ENCODE results near the gene BCL2. TPM values are rescaled to one million over a fixed set of nuclear protein-coding genes. Genes with fewer than 3 reads are reported as not detected.

Gene BCL2
- total RNA-seq, 1 experiment from 2014 or later, result 1.5 TPM

DNA sequence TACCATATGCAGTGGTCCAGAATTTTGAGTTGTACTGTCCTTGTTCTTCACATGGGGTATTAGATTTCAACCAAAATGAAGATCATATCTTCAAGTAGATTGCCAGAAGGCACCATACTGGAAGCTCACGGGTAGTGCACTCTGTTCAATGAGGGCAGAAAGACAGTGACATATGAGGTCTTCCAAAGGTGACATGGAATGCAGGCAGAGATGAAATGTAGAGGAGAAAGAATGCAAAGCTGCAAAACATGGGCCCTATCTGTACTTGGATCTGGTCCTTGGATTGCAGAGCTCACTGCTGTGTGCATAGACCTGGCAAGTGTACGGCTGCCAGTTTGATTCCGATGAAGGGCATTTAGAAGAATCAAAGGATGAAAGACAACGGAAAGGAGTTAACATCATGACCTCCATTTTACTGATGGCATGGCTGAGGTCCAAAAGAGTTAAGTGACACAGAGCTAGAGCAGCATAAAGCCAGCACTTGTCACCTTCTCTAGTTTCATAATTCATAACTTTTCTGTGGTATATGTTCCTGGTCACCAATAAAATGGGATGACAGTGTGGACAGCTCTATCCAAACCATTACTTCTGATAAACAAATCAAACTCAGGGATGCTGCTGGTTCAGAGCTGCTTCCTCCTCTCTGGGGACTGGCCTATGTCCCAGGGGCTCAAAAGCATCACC, 64.7 kb downstream of the BCL2 start:
- intact Hi-C loops (cut with micrococcal nuclease), result no loop called here
- no peak overlapping the region for H3K4me2 ChIP-seq (ENCODE audit: low read length)
- no peaks in the 10 kb centered on the region for H3K79me2 ChIP-seq (ENCODE audit: low read length)
- ChIA-PET POLR2A (ENCODE audit: unreplicated experiment) (no interaction called here), CTCF (no interaction called here)
- H3K9me2 ChIP-seq (replicated peaks; ENCODE audit: low read length), result no peaks in the 10 kb centered on the region
- TF ChIP-seq EZH2phosphoT487 (IDR thresholded peaks at IDR 0.05; ENCODE audit: borderline replicate concordance, low read length) (no peak), EZH2 (IDR thresholded peaks at IDR 0.05; ENCODE audit: low read length, unreplicated experiment) (no peak)
- TF ChIP-seq, protein P1, sequence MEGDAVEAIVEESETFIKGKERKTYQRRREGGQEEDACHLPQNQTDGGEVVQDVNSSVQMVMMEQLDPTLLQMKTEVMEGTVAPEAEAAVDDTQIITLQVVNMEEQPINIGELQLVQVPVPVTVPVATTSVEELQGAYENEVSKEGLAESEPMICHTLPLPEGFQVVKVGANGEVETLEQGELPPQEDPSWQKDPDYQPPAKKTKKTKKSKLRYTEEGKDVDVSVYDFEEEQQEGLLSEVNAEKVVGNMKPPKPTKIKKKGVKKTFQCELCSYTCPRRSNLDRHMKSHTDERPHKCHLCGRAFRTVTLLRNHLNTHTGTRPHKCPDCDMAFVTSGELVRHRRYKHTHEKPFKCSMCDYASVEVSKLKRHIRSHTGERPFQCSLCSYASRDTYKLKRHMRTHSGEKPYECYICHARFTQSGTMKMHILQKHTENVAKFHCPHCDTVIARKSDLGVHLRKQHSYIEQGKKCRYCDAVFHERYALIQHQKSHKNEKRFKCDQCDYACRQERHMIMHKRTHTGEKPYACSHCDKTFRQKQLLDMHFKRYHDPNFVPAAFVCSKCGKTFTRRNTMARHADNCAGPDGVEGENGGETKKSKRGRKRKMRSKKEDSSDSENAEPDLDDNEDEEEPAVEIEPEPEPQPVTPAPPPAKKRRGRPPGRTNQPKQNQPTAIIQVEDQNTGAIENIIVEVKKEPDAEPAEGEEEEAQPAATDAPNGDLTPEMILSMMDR (conservative IDR thresholded peaks at IDR 0.05; ENCODE audit: low read depth, low read length), result no peak
- H3K4me3 ChIP-seq (ENCODE audit: low read length), result no peak overlapping the region
- DNase-seq (no peak), ATAC-seq (no peak)
- no peaks in the 10 kb centered on the region for H3K9me3 ChIP-seq (ENCODE audit: low read length)
- H3F3A ChIP-seq (ENCODE audit: low read length, unreplicated experiment), result no peaks in the 10 kb centered on the region
- H3K4me1 ChIP-seq (ENCODE audit: insufficient read depth, low read length), result peaks cover 19% of the 10 kb centered on the region
- no peak overlapping the region for H3K27ac ChIP-seq (ENCODE audit: low read length)
- no peaks in the 10 kb centered on the region for H3K36me3 ChIP-seq (ENCODE audit: low read depth, low read length)
- H3K27me3 ChIP-seq (ENCODE audit: low read length), result no peaks in the 10 kb centered on the region
- H2AFZ ChIP-seq (ENCODE audit: low read length), result no peak overlapping the region
- no peak overlapping the region for H3K9ac ChIP-seq (ENCODE audit: low read length)
- H4K20me1 ChIP-seq (ENCODE audit: low read length), result no peaks in the 10 kb centered on the region
- BruUV-seq (replicated peaks), result no TSS peak

DNA sequence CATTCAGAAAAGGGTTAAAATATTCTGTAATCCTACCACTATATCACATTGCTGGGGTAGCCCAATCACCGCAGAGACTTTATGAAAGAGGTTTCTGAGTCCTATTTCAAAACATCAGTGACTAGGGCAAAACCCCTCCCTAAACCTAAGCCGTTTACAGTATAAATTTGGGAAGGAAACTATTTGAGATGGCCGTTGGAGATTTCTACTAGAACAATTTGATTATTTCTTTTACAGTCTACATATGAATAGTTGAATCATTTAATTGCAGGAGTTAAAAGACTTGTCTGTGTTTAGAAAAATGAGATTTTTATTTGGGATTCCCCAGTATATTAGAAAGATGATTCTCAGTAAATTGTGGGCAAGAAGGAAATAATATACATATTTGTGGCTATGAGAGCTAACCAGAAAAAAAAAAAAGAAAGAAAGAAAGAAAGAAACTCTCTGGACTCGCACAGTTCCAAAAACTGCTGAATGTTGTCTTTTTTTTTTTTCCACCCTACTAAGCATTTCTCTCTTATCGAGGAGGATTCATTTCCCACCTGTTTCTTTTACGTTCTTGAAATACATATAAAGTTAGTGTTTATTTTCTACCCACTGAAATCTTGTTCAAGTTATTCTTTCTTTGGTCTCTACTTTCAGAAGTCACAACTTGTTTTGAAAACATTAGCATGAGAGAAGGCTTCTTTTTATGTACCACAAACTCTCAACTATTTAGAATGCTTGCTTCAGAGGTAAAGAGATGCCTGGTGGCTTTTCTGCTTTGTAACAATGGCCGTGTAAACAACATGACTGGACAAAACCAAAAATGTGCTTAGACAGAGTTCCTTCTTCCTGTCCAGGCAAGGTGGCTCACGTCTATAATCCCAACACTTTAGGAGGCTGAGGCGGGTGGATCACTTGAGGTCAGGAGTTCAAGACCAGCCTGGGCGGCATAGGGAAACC, 65.9 kb downstream of the BCL2 start:
- DNase-seq, result no peak
- no TSS peak for BruUV-seq (replicated peaks)
- ChIA-PET CTCF (no interaction called here), POLR2A (ENCODE audit: unreplicated experiment) (no interaction called here)
- Histone ChIP-seq H3K27me3 (ENCODE audit: low read length) (no peaks in the 10 kb centered on the region), H3K79me2 (ENCODE audit: low read length) (no peaks in the 10 kb centered on the region), H3K9ac (ENCODE audit: low read length) (no peak overlapping the region), H3K4me3 (ENCODE audit: low read length) (no peak overlapping the region), H3F3A (ENCODE audit: low read length, unreplicated experiment) (no peaks in the 10 kb centered on the region), H4K20me1 (ENCODE audit: low read length) (no peaks in the 10 kb centered on the region), H2AFZ (ENCODE audit: low read length) (no peak overlapping the region), H3K9me3 (ENCODE audit: low read length) (no peaks in the 10 kb centered on the region), H3K9me2 (replicated peaks; ENCODE audit: low read length) (no peaks in the 10 kb centered on the region), H3K4me1 (ENCODE audit: insufficient read depth, low read length) (peaks cover 8% of the 10 kb centered on the region), H3K27ac (ENCODE audit: low read length) (no peak overlapping the region), H3K4me2 (ENCODE audit: low read length) (no peak overlapping the region), H3K36me3 (ENCODE audit: low read depth, low read length) (no peaks in the 10 kb centered on the region)
- intact Hi-C loops (cut with micrococcal nuclease), result no loop called here
- no peak for TF ChIP-seq EZH2 (IDR thresholded peaks at IDR 0.05; ENCODE audit: low read length, unreplicated experiment)
- TF ChIP-seq, protein P1 (conservative IDR thresholded peaks at IDR 0.05; ENCODE audit: low read depth, low read length), result no peak
- TF ChIP-seq EZH2phosphoT487 (IDR thresholded peaks at IDR 0.05; ENCODE audit: borderline replicate concordance, low read length), result no peak
- no peak for ATAC-seq

DNA sequence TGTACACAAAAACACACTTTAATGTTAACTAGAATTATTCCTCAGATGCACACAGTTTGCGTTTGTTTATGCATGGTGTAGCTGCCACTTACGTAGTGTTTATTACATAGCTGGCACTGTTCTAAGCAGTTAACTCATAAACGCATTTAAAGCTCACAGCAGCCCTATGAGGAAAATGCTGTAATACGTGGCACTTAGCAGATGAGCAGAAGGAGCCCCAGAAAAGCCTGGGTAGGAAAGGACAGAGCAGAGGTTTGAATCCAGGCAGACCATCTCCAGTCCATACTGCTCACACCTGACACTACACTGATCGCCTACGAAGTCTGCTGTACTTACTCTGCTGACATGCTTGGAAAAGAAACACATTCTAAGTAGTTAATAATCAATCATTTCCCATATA, 66.6 kb downstream of the BCL2 start:
- H3K27ac ChIP-seq (ENCODE audit: low read length), result no peak overlapping the region
- intact Hi-C loops (cut with micrococcal nuclease), result no loop called here
- H3K9me3 ChIP-seq (ENCODE audit: low read length), result no peaks in the 10 kb centered on the region
- peaks cover 2% of the 10 kb centered on the region for H3K4me1 ChIP-seq (ENCODE audit: insufficient read depth, low read length)
- TF ChIP-seq EZH2 (IDR thresholded peaks at IDR 0.05; ENCODE audit: low read length, unreplicated experiment) (no peak), EZH2phosphoT487 (IDR thresholded peaks at IDR 0.05; ENCODE audit: borderline replicate concordance, low read length) (no peak)
- TF ChIP-seq, protein P1 (conservative IDR thresholded peaks at IDR 0.05; ENCODE audit: low read depth, low read length), result no peak
- H3K27me3 ChIP-seq (ENCODE audit: low read length), result no peaks in the 10 kb centered on the region
- no peak overlapping the region for H3K4me3 ChIP-seq (ENCODE audit: low read length)
- no peak overlapping the region for H3K4me2 ChIP-seq (ENCODE audit: low read length)
- BruUV-seq (replicated peaks), result no TSS peak
- POLR2A ChIA-PET (ENCODE audit: unreplicated experiment), result no interaction called here
- H2AFZ ChIP-seq (ENCODE audit: low read length), result no peak overlapping the region
- H3K79me2 ChIP-seq (ENCODE audit: low read length), result no peaks in the 10 kb centered on the region
- no peaks in the 10 kb centered on the region for H3K36me3 ChIP-seq (ENCODE audit: low read depth, low read length)
- H4K20me1 ChIP-seq (ENCODE audit: low read length), result no peaks in the 10 kb centered on the region
- H3K9ac ChIP-seq (ENCODE audit: low read length), result no peak overlapping the region
- no peak for ATAC-seq
- no peaks in the 10 kb centered on the region for H3F3A ChIP-seq (ENCODE audit: low read length, unreplicated experiment)
- H3K9me2 ChIP-seq (replicated peaks; ENCODE audit: low read length), result no peaks in the 10 kb centered on the region
- CTCF ChIA-PET, result no interaction called here
- DNase-seq, result no peak
